Spleen (tissue), 7 donors: Measurements from ENCODE around the gene FRMPD1.

Source experiments
- CTCF ChIP-seq, 11 experiments: fragments of 200-600 bp in 7 of 11; fragments of 450-650 bp in 4 of 11; sonication (generic) in 4 of 11; IDR thresholded peaks in 8 of 11; conservative IDR thresholded peaks in 3 of 11; 1 replicate in 7 of 11; 2 replicates in 4 of 11; pipeline versions ENCODE4 v1.4.0 to v1.8.0; 2016 to 2021; ENCODE audit warnings: antibody characterized with exemption in 11 of 11, inconsistent platforms in 4 of 11, mild to moderate bottlenecking in 1 of 11
- POLR2A ChIP-seq, 3 donors: fragments of 450-650 bp; IDR thresholded peaks; one replicate each; pipeline ENCODE4 v1.5.1; 2017; ENCODE audit warnings: antibody characterized with exemption in 3 of 3, mild to moderate bottlenecking in 1 of 3
- donor health status: DM: no; HTN: no; CAD: no; lungs with moderate emphysema.
- donor health status: DM: no; HTN: no; CAD: no.
- donor health status: DM: no; HTN: no; CAD: no.

DNA sequence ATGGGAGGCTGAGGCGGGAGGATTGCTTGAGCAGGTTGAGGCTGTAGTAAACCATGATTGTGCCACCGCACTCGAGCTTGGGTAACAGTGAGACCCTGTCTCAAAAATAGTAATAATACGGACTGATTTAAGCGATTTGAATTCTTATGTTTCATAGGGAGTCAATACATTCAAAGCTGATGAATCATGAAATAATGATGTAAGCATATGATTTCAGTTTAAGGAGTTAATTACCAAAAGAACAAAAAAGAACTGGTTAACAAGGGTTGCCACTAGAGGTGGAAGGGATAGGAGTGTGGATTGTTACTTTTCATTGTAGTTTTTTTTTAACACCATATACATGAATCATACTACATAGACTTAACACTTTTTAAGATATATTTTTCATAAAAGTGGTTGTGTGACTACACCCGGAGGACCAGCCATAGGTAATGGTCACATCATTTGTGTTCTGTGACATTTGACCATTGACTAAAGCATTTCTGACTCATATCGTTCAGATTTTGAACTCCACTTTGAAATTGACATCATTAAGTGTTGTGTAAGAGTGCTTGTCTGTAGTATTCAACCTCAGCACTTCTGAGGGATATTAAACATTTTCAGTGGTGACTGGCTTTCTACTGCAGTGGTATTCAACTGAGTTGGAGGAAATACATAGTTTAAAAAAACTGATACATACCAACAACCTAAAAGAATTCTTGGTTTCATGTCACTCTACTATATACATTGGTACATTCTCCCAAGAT, 109.8 kb downstream of the FRMPD1 start:
- TF ChIP-seq POLR2A (IDR thresholded peaks at IDR 0.05) = no peak
- no peak for TF ChIP-seq CTCF (IDR thresholded peaks at IDR 0.05 in 8 of 11, conservative IDR thresholded peaks at IDR 0.05 in 3 of 11)
